Measurements from ENCODE around the gene HLA-DMB.

Gene HLA-DMB

GRCh38 chr6:32940656-32941213 lies at the start of gene HLA-DMB:
Gene HLA-DMB (minus strand): TSS chr6:32941028. CDS start chr6:32940807, 221 bp downstream.
- no peak for TF ChIP-seq JUND (IDR thresholded peaks at IDR 0.05; ENCODE audit: low read depth)
- in situ Hi-C loops (cut with HindIII; ENCODE audit: low pct_unique_long_range_greater_than_20kb, low sequenced_read_pairs), result no loop called here
- peak; percentile 87 to 88 for DNase-seq (ENCODE audit: low read depth in 1 of 2, low spot score in 1 of 2)

DNA sequence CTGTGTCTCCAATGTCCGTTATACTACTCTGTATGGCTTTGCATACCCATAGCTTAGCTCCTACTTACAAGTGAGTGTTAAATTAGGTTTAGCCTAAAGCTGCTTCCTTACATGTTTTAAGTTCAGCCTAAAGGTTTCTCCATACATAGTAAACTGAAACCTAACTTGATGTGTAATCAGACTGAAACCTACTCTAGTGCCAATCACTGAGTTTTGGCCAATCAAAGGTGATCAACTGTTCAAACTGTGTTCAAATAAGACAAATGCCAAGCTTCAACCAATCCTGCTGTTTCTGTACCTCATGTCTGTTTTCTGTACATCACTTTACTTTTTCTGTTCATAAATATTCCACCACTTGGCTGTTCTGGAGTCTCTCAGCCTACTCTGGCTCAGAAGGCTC lies 48.5 kb upstream of the HLA-DMB start:
- no peak for TF ChIP-seq JUND (IDR thresholded peaks at IDR 0.05; ENCODE audit: low read depth)
- DNase-seq (ENCODE audit: low read depth in 1 of 2, low spot score in 1 of 2), result no peak
- in situ Hi-C loops (cut with HindIII; ENCODE audit: low pct_unique_long_range_greater_than_20kb, low sequenced_read_pairs), result no loop called here

- in situ Hi-C loops (cut with HindIII; ENCODE audit: low pct_unique_long_range_greater_than_20kb, low sequenced_read_pairs), result no loop called here
- peak; percentile 62 to 93 for DNase-seq (ENCODE audit: low read depth in 1 of 2, low spot score in 1 of 2)
- no peak for TF ChIP-seq JUND (IDR thresholded peaks at IDR 0.05; ENCODE audit: low read depth)
These were observed 44.0 kb upstream of the HLA-DMB start for GRCh38 chr6:32984622-32985389.

DNA sequence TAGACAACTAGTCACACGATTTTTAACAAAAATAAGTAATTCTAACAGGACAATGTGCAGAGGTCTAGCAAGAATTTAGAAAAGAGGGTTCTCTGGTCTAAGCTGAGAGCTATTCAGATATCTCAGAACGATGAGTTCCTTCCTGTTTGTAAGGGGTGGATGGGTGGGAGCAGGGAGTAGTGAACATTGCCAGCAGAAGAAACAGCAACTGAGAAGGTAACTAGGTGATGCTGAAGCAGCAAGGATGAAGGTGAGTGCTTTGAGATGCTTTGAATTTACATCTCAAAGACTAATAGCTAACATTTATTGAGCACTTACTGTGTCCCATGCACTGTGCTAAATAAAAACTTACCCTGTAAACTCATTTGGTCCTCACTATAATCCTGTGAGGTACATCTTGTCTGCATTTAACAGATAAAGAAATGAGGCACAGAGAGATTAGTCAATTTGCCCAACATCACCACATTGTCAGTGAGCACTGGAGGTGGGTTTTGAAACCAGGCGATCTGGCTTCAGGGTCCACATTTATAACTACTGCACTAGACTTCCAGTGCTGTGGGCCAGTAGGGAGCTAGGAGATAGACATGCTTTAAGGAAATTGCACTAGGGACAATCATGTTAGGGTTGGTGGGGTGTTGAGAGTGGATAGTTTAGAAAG lies 43.3 kb upstream of the HLA-DMB start:
- in situ Hi-C loops (cut with HindIII; ENCODE audit: low pct_unique_long_range_greater_than_20kb, low sequenced_read_pairs), result no loop called here
- no peak for TF ChIP-seq JUND (IDR thresholded peaks at IDR 0.05; ENCODE audit: low read depth)
- DNase-seq (ENCODE audit: low read depth in 1 of 2, low spot score in 1 of 2), result no peak

DNA sequence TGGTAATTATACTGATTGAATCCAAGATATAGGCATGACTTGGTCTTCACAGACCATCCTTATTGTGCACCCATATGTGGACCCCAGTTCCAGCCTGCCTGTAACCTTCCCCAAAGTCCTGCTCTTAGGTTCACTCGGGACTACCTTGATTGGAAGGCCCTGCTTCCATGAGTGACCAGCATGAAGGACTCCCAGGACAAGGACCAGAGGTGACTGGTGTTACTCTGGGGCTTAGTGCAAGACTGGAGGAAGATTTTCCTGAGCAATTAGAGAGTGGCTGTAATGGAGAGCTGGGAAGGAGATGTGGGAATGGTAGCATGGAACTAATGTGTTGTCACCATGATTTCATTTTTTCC lies 42.6 kb upstream of the HLA-DMB start:
- no peak for TF ChIP-seq JUND (IDR thresholded peaks at IDR 0.05; ENCODE audit: low read depth)
- in situ Hi-C loops (cut with HindIII; ENCODE audit: low pct_unique_long_range_greater_than_20kb, low sequenced_read_pairs), result no loop called here
- DNase-seq (ENCODE audit: low read depth in 1 of 2, low spot score in 1 of 2), result no peak

GRCh38 chr6:32982702-32983492 lies 42.1 kb upstream of the HLA-DMB start:
- no peak for DNase-seq (ENCODE audit: low read depth in 1 of 2, low spot score in 1 of 2)
- TF ChIP-seq JUND (IDR thresholded peaks at IDR 0.05; ENCODE audit: low read depth), result no peak
- in situ Hi-C loops (cut with HindIII; ENCODE audit: low pct_unique_long_range_greater_than_20kb, low sequenced_read_pairs), result no loop called here

GRCh38 chr6:32982084-32982701 lies 41.4 kb upstream of the HLA-DMB start:
- DNase-seq (ENCODE audit: low read depth in 1 of 2, low spot score in 1 of 2), result peak in 1 of 2 experiments; percentile 42
- TF ChIP-seq JUND (IDR thresholded peaks at IDR 0.05; ENCODE audit: low read depth), result no peak
- in situ Hi-C loops (cut with HindIII; ENCODE audit: low pct_unique_long_range_greater_than_20kb, low sequenced_read_pairs), result no loop called here

DNA sequence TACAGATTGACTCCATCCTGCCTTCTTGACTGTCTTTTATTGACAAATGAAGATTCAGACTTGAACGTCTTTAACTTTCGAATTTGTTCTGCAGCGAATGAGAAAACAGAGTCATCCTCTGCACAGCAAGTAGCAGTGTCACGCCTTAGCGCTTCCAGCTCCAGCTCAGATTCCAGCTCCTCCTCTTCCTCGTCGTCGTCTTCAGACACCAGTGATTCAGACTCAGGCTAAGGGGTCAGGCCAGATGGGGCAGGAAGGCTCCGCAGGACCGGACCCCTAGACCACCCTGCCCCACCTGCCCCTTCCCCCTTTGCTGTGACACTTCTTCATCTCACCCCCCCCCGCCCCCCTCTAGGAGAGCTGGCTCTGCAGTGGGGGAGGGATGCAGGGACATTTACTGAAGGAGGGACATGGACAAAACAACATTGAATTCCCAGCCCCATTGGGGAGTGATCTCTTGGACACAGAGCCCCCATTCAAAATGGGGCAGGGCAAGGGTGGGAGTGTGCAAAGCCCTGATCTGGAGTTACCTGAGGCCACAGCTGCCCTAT lies 39.7 kb upstream of the HLA-DMB start:
- in situ Hi-C loops (cut with HindIII; ENCODE audit: low pct_unique_long_range_greater_than_20kb, low sequenced_read_pairs), result no loop called here
- no peak for TF ChIP-seq JUND (IDR thresholded peaks at IDR 0.05; ENCODE audit: low read depth)
- no peak for DNase-seq (ENCODE audit: low read depth in 1 of 2, low spot score in 1 of 2)

- in situ Hi-C loops (cut with HindIII; ENCODE audit: low pct_unique_long_range_greater_than_20kb, low sequenced_read_pairs), result no loop called here
- TF ChIP-seq JUND (IDR thresholded peaks at IDR 0.05; ENCODE audit: low read depth), result no peak
- DNase-seq (ENCODE audit: low read depth in 1 of 2, low spot score in 1 of 2), result no peak
These were observed 39.1 kb upstream of the HLA-DMB start for GRCh38 chr6:32979720-32980487.

- in situ Hi-C loops (cut with HindIII; ENCODE audit: low pct_unique_long_range_greater_than_20kb, low sequenced_read_pairs), result no loop called here
- TF ChIP-seq JUND (IDR thresholded peaks at IDR 0.05; ENCODE audit: low read depth), result no peak
- DNase-seq (ENCODE audit: low read depth in 1 of 2, low spot score in 1 of 2), result no peak
These were observed 37.1 kb upstream of the HLA-DMB start for GRCh38 chr6:32977953-32978324.

GRCh38 chr6:32977272-32977952 lies 36.6 kb upstream of the HLA-DMB start:
- in situ Hi-C loops (cut with HindIII; ENCODE audit: low pct_unique_long_range_greater_than_20kb, low sequenced_read_pairs), result no loop called here
- no peak for DNase-seq (ENCODE audit: low read depth in 1 of 2, low spot score in 1 of 2)
- no peak for TF ChIP-seq JUND (IDR thresholded peaks at IDR 0.05; ENCODE audit: low read depth)

Data from T47D (cell line).